HUES6 (cell line): ENCODE results near the gene KIRREL3.

Source experiments
- H3K27ac ChIP-seq: 2 replicates; pipeline ENCODE4 v1.7.0; 2013; ENCODE audit warnings: low read depth, mild to moderate bottlenecking, low read length, inconsistent platforms
- H3K27me3 ChIP-seq: 2 replicates; pipeline ENCODE4 v1.6.1; 2013; ENCODE audit warnings: low read length; ENCODE audit not compliant: control insufficient read depth, insufficient read depth
- H3K36me3 ChIP-seq: 2 replicates; pipeline ENCODE4 v1.6.1; 2013; ENCODE audit warnings: low read length; ENCODE audit not compliant: control insufficient read depth, insufficient read depth
- H3K4me1 ChIP-seq: 2 replicates; pipeline ENCODE4 v1.6.1; 2013; ENCODE audit warnings: low read length; ENCODE audit not compliant: control insufficient read depth, insufficient read depth
- H3K4me3 ChIP-seq: 2 replicates; pipeline ENCODE4 v1.5.1; 2013; ENCODE audit warnings: low read depth, low read length
- H3K9ac ChIP-seq: one replicate; pipeline ENCODE4 v1.6.1; 2013; ENCODE audit warnings: mild to moderate bottlenecking, low read length
- H3K9me3 ChIP-seq: 2 replicates; pipeline ENCODE4 v1.6.1; 2013; ENCODE audit warnings: low read depth, low read length; ENCODE audit not compliant: control insufficient read depth, insufficient read depth

The KIRREL3 gene

DNA sequence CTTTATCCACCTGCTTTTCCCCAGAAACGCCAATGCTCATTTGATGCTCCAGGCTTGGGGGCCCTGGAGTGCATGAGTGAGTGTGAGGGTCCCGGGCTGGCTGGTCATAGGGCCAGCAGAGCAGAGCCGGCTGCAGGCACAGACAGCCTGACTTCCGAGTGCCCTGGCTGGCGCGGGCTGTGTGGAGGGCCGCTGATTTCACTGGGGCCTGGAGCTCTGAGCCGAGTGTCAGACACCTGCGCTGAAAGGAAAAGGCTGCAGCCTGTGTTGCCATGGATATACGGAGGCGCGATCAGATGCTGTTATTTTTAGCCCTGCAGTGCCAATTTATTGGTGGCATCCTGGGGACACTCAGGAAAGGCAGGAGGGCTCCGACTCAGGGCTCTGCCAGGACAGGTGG lies 557.5 kb downstream of the KIRREL3 start:
- no peak overlapping the region for H3K9ac ChIP-seq
- no peak overlapping the region for H3K27ac ChIP-seq
- no peak overlapping the region for H3K4me3 ChIP-seq
- no peaks in the 10 kb centered on the region for H3K9me3 ChIP-seq
- no peaks in the 10 kb centered on the region for H3K27me3 ChIP-seq
- H3K4me1 ChIP-seq = peaks cover 14% of the 10 kb centered on the region
- H3K36me3 ChIP-seq = no peaks in the 10 kb centered on the region

DNA sequence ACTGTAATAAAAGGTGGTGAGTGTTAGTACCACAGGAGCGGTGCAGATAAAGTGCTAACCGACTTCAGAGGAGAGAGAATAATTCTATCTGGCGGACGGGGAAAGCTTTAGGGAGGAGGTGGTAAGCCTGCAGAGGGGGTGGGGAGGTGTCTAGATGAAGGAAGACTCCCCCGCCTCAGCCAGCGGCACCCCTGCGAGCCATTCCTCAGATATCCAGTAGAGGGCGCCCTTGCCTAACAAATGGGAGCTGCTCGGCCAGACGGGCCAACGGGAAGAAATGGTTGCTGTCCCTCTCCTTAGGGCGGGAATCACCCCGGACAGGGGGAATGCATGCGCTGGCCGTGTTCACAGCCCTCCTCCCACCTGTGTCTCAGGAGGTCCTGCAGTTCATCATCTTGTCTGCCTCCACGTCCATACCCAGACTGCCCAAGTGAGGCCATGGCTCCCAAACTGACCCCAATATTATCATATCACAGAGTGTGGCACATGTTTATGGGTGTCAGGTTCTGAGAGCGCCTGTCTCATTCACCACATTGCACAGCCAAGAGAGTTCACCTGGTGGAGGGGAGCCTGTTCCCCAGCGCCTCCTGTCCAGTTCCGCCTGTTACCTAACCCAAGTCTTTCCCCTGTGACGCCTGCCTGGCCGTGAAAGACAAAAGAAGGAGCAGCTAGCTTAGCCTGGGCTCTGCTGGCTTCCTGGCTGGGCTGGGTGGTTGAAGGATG lies 559.6 kb downstream of the KIRREL3 start:
- Histone ChIP-seq H3K27me3 (no peaks in the 10 kb centered on the region), H3K27ac (no peak overlapping the region), H3K9ac (no peak overlapping the region), H3K9me3 (no peaks in the 10 kb centered on the region), H3K4me1 (peaks cover 16% of the 10 kb centered on the region), H3K36me3 (no peaks in the 10 kb centered on the region), H3K4me3 (peak overlapping the region; percentile 13; the same call in 1 of the 2 replicates)

DNA sequence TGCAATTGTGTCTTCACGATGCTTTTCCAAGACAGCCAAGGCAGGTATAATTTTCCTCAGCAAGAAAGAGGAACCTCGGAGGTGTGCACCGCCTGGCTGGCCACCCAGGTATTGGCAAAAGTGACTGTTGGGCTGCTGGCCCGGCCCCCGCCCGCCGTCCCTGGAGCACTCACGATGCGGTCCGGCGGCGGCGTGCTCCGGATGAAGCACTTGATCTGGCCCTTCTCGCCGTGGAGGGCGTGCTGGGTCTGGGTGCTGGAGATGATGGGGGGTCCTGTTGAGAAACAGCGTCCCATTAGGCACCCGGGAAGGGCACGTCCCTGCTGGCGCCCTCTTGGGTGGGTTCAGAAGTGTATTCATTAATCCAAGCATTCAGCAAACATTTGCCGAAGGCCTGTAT lies 560.3 kb downstream of the KIRREL3 start:
- H3K27ac ChIP-seq = no peak overlapping the region
- H3K9me3 ChIP-seq = no peaks in the 10 kb centered on the region
- H3K9ac ChIP-seq = no peak overlapping the region
- H3K4me3 ChIP-seq = no peak overlapping the region
- peaks cover 23% of the 10 kb centered on the region for H3K4me1 ChIP-seq
- no peaks in the 10 kb centered on the region for H3K27me3 ChIP-seq
- no peaks in the 10 kb centered on the region for H3K36me3 ChIP-seq

DNA sequence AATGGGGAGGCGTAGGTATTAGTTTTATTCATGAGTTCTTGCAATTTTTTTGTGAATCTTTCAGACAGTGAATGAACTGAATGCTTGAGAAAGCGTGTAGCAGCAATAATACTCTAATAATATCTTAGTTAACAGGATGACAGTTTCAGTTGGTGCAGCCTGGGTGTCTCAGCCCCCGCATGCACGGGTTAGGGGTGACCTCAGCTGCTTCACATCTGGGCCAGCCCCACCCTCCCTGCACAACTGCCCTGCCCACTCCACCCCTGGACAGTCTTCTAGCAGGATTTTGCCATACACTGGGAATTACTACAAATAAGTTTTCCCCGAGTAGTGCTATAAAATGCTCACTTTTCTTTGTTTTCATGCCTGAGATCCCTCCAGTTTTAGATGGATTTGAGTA lies 561.9 kb downstream of the KIRREL3 start:
- Histone ChIP-seq H3K9me3 (no peaks in the 10 kb centered on the region), H3K27ac (no peak overlapping the region), H3K4me3 (no peak overlapping the region), H3K27me3 (no peaks in the 10 kb centered on the region), H3K9ac (no peak overlapping the region), H3K4me1 (peaks cover 38% of the 10 kb centered on the region), H3K36me3 (no peaks in the 10 kb centered on the region)

DNA sequence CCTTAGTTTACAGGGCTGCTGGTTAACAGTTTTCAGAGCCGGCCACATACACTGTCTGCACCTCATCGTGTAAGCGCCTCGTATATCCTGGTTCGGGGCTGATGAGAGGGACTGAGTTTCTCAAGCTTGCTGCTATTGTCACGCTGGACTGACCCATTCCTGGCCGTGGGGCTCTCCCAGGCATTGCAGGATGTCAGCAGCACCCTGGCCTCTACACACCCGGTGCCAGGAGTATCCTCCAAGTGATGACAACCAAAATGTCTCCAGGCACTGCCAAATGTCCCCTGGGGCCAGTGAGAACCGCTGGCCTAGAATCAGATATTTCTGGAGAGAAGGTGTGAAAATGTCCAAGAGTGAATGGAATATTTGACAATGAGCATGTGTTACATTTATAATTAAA lies 562.3 kb downstream of the KIRREL3 start:
- Histone ChIP-seq H3K27ac (no peak overlapping the region), H3K9ac (no peak overlapping the region), H3K4me1 (peaks cover 42% of the 10 kb centered on the region), H3K4me3 (no peak overlapping the region), H3K9me3 (no peaks in the 10 kb centered on the region), H3K27me3 (no peaks in the 10 kb centered on the region), H3K36me3 (no peaks in the 10 kb centered on the region)

DNA sequence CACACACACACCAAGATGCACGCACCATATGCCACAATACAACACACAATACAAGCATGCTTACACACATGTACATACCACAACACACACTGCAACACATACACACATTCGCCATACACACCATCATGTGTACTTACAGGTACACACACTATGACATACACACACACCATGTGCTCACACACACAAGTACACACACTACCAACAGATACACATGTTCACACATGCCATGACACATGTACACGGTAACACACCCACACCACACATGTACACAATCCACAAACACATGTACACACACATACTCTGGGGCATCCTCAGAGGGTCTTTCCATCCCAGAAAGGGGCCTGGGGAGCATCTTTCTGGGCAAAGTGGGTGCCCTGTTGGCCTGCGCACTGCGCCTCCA lies 562.8 kb downstream of the KIRREL3 start:
- no peaks in the 10 kb centered on the region for H3K36me3 ChIP-seq
- H3K9ac ChIP-seq = no peak overlapping the region
- H3K27me3 ChIP-seq = no peaks in the 10 kb centered on the region
- H3K27ac ChIP-seq = no peak overlapping the region
- H3K9me3 ChIP-seq = no peaks in the 10 kb centered on the region
- H3K4me3 ChIP-seq = no peak overlapping the region
- peaks cover 42% of the 10 kb centered on the region for H3K4me1 ChIP-seq

DNA sequence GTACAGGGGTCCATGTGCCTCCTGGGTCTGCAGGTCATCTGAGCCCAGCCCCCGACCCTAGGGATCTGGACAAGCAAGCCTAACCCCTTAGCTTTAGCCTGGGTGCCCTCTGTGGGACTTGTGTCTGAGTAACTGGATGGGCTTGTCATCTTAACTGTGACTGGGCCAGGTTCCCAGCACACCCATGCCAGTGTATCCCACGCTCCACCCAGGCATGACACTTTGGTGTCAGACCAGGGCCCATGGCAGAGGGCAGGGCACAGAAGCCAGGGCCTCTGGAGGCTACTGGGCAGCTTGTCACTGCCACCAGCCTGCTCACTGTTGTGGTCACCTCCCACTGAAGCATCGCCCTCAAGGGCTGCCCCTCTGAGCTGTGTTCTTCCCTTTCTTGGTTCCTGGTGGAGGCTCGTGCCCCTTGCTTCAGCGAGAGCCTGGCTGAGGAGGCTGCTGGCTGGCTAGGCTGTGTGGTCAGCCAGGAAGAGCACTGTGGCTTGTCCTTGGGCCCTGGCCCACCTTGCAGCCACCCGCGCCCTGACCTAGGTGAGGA lies 564.3 kb downstream of the KIRREL3 start:
- Histone ChIP-seq H3K4me3 (no peak overlapping the region), H3K36me3 (no peaks in the 10 kb centered on the region), H3K9me3 (no peaks in the 10 kb centered on the region), H3K27ac (no peak overlapping the region), H3K9ac (no peak overlapping the region), H3K4me1 (peaks cover 35% of the 10 kb centered on the region), H3K27me3 (no peaks in the 10 kb centered on the region)

DNA sequence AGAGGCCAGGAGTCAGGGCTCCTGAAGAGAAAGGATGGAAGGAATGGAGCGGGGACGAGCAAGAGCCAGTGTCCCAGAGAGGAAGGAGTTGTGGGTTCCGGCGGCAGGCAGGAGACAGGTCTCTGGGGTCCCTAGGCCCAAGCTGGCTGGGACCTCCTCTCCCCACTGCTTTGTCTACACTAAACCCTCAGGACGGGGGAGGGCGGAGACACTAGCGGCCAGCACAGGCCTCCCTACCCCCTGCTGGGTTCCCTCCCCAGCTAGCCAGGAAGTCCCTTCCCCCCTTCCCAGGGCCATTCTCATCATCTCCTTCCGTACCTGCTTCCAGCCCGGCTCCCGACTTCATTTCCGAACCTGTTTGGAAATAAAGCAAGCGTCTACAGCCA lies 565.6 kb downstream of the KIRREL3 start:
- no peaks in the 10 kb centered on the region for H3K36me3 ChIP-seq
- H3K4me1 ChIP-seq = peaks cover 28% of the 10 kb centered on the region

DNA sequence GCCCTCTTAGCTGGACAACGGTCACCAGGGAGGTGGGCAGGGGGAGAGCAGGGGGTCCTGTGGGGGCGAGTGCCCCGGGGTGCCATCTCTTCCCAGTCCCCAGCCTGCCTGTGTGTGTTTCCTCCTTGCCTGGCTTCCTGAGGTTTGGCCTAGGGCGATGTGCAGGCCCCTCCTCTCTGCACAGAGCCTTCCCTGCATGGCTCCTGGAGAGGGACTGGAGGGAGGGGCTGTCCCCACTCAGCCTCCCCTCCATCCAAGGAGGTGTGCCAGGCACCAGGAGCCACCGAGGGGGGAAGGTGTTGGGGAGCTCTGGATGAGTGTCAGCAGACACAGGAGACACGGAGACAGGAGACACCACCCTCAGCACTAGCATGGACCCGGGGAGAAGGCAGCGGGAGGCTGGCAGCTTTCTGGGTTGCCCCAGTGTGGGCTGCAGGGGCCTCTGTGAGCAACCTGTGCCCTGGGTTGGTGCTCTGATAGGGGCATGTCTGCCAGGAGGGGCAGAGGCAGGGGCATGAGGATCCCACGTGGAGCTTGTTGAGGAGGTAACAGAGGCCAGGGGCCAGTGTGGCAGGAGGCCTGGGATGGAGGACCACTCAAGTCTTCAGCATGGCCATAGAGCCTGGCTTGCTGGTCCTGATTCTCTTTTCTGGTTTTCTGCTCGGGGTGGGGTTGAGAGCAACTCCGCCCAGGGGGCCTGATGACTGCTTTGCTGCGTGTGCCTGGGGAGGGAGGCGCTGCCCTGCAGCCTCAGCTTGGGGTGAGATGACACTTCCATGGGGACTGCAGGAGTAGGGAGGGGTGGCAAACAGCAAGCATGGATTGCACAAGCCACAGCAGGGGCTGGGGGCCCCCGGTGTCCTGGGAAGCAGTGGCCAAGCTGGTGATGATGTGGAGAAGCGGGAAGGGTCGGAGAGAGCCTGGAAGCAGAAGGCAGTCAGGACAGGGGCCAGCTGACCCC lies 566.3 kb downstream of the KIRREL3 start:
- Histone ChIP-seq H3K36me3 (no peaks in the 10 kb centered on the region), H3K4me3 (peak overlapping the region; percentile 23; the same call in 1 of the 2 replicates), H3K9ac (no peak overlapping the region), H3K4me1 (peaks cover 28% of the 10 kb centered on the region), H3K9me3 (no peaks in the 10 kb centered on the region), H3K27me3 (no peaks in the 10 kb centered on the region), H3K27ac (no peak overlapping the region)

More for the DNA sequence above, 565.6 kb downstream of the KIRREL3 start:
- no peaks in the 10 kb centered on the region for H3K9me3 ChIP-seq
- peak overlapping the region; percentile 23; the same call in 1 of the 2 replicates for H3K4me3 ChIP-seq
- H3K9ac ChIP-seq = no peak overlapping the region
- no peak overlapping the region for H3K27ac ChIP-seq
- H3K27me3 ChIP-seq = no peaks in the 10 kb centered on the region

DNA sequence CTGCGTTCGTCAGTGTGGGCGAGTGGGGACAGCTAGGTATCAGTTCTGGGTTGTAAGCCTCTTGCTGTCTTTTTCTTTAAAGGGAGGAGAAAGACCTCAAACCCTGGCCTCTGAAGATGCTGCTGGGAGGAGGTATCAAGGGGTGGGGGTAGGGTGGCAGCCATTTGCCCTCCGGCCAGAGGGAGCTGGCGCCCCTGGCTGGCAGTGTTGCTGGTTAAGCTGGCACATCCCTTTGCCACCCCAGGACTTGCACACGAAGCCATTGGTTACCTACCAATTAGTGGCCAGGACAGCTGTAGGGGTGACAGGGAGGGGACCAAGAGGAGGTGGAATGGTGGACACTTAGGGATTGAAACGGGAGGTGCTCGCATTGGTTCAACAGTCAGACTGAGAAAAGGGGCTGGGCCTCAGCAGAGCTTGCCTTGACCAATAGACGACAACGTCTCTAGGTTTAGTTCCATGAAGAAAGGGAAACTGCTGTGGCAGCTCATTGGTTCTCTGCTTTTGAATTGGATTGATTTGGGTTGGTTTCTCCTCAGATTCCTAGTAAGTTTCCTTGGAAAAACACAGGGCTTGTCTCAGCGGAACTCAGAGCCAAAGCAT lies 567.2 kb downstream of the KIRREL3 start:
- Histone ChIP-seq H3K9ac (no peak overlapping the region), H3K4me1 (peaks cover 28% of the 10 kb centered on the region), H3K27ac (no peak overlapping the region), H3K27me3 (no peaks in the 10 kb centered on the region), H3K4me3 (no peak overlapping the region), H3K36me3 (no peaks in the 10 kb centered on the region), H3K9me3 (no peaks in the 10 kb centered on the region)
